HepG2 (cell line): ENCODE results near the gene PASD1. TPM values are rescaled to one million over a fixed set of nuclear protein-coding genes. Genes with fewer than 3 reads are reported as not detected.

ENCODE experiments used
- ATAC-seq: fragments of 200-7000 bp; cut with Tn5 transposase; 3 replicates; pipeline ENCODE4 v1.9.1; 2020; ENCODE audit warnings: mild to moderate bottlenecking, moderate library complexity
- BruUV-seq: library from RNA; stranded (reverse); fragments of 400-500 nt; replicated peaks from 2 replicates; lab custom pipeline; 2021; lab: Mats Ljungman, UMichigan
- CTCF ChIA-PET: fragments of 300-600 bp; formaldehyde crosslinking; extraction: SDS; loops from one replicate; lab custom pipeline; 2021; ENCODE audit warnings: low total read pairs, inconsistent platforms, low intra/inter-chr PET ratio; lab: Yijun Ruan, JAX
- POLR2A ChIA-PET: fragments of 350-600 bp; sonication (Branson Sonifier 250); formaldehyde crosslinking; loops from one replicate; lab custom pipeline; 2020; ENCODE audit warnings: antibody characterized with exemption, inconsistent platforms; lab: Yijun Ruan, JAX
- DNase-seq: peaks from one replicate; pipeline ENCODE4 v3.0.0-alpha.2; 2015; ENCODE audit warnings: low spot score
- FAIRE-seq: peaks from 3 replicates; lab custom pipeline; 2011; peaks lifted over from hg19 to GRCh38; lab: Jason Lieb, UNC
- H2AFZ ChIP-seq: one replicate; pipeline ENCODE4 v1.6.1; 2011; ENCODE audit warnings: low read length, inconsistent platforms
- H3K27ac ChIP-seq: fragments of 300-600 bp; 3 replicates; pipeline ENCODE4 v1.8.0; 2011; ENCODE audit warnings: mixed run types, mild to moderate bottlenecking, mixed read lengths, low read length, inconsistent platforms; ENCODE audit not compliant: insufficient read depth; ENCODE audit errors: extremely low read length
- H3K27me3 ChIP-seq, 2 experiments: fragments of 200-600 bp in 1 of 2; 2 replicates in 1 of 2; 3 replicates in 1 of 2; pipeline versions ENCODE4 v1.6.0 to v1.8.0; 2011; ENCODE audit warnings: low read length in 2 of 2, mild to moderate bottlenecking in 2 of 2, moderate library complexity in 2 of 2, inconsistent platforms in 1 of 2; ENCODE audit not compliant: insufficient read depth in 2 of 2, control insufficient read depth in 1 of 2
- H3K36me3 ChIP-seq, 2 experiments: fragments of 200-600 bp in 1 of 2; replicated peaks in 1 of 2; 2 replicates in 1 of 2; 3 replicates in 1 of 2; pipeline versions ENCODE4 v1.5.1 to v1.8.0; 2011; ENCODE audit warnings: low read length in 2 of 2, inconsistent platforms in 1 of 2; ENCODE audit not compliant: insufficient read depth in 2 of 2, control insufficient read depth in 1 of 2
- H3K4me1 ChIP-seq: 2 replicates; pipeline ENCODE4 v1.5.1; 2012; ENCODE audit warnings: low read length, inconsistent platforms; ENCODE audit not compliant: insufficient read depth
- H3K4me2 ChIP-seq: 2 replicates; pipeline ENCODE4 v1.6.0; 2011; ENCODE audit warnings: low read depth, low read length, inconsistent platforms
- H3K4me3 ChIP-seq, 3 experiments: fragments of 200-600 bp in 1 of 3; sonication (generic), shearing (Covaris generic) in 1 of 3; replicated peaks in 1 of 3; 2 replicates each; pipeline ENCODE4 v1.5.1; 2011 to 2016; ENCODE audit warnings: low read length in 3 of 3, inconsistent platforms in 2 of 3, low read depth in 2 of 3, mild to moderate bottlenecking in 2 of 3, control low read depth in 1 of 3, mixed read lengths in 1 of 3; ENCODE audit not compliant: insufficient read depth in 1 of 3
- H3K79me2 ChIP-seq: one replicate; pipeline ENCODE4 v1.6.1; 2011; ENCODE audit warnings: low read length, inconsistent platforms; ENCODE audit not compliant: insufficient read depth
- H3K9ac ChIP-seq: 2 replicates; pipeline ENCODE4 v1.6.0; 2011; ENCODE audit warnings: mild to moderate bottlenecking, low read depth, low read length, inconsistent platforms; ENCODE audit not compliant: insufficient read depth
- H3K9me3 ChIP-seq: 2 replicates; pipeline ENCODE4 v1.5.1; 2012; ENCODE audit warnings: mild to moderate bottlenecking, low read length
- H4K20me1 ChIP-seq: 2 replicates; pipeline ENCODE4 v1.6.0; 2011; ENCODE audit warnings: inconsistent platforms, mild to moderate bottlenecking, low read length, moderate library complexity; ENCODE audit not compliant: insufficient read depth
- CEBPG ChIP-seq: IDR thresholded peaks from 2 replicates; pipeline ENCODE4 v1.6.1; 2016
- POLR2A ChIP-seq, 2 experiments: IDR thresholded peaks; 2 replicates each; pipeline ENCODE4 v1.6.1; 2011; ENCODE audit warnings: low read depth in 2 of 2, low read length in 2 of 2, mild to moderate bottlenecking in 1 of 2, moderate library complexity in 1 of 2; ENCODE audit not compliant: insufficient read depth in 1 of 2
- POLR2AphosphoS5 ChIP-seq: IDR thresholded peaks from 2 replicates; pipeline ENCODE4 v1.6.1; 2012; ENCODE audit warnings: low read depth, low read length
- POLR2G ChIP-seq: fragments of 200-400 bp; formaldehyde crosslinking; IDR thresholded peaks from 2 replicates; pipeline ENCODE4 v1.6.1; 2018; ENCODE audit warnings: mild to moderate bottlenecking, low read depth, low read length, moderate library complexity
- TAF1 ChIP-seq: sonication (generic); formaldehyde crosslinking; IDR thresholded peaks from 2 replicates; pipeline ENCODE4 v1.4.0; 2020; ENCODE audit warnings: missing genetic modification reagents
- TP53 ChIP-seq: sonication (generic); formaldehyde crosslinking; conservative IDR thresholded peaks from 2 replicates; pipeline ENCODE4 v1.4.0; 2020; ENCODE audit warnings: missing genetic modification reagents
- WGBS: methylation state at CpG from one replicate; pipeline ENCODE4 v1.1.6; 2017; ENCODE audit warnings: low lambda C conversion rate; 5-methylcytosine and 5-hydroxymethylcytosine counted together
- in situ Hi-C: cut with HindIII; loops from 2 replicates; pipeline ENCODE4 v1.10.0; 2017; ENCODE audit warnings: low pct_unique_long_range_greater_than_20kb; ENCODE audit not compliant: extremely low pct_ligation_motif_present
- intact Hi-C: fragments of 100-400 bp; cut with micrococcal nuclease; formaldehyde crosslinking; loops from one replicate; pipeline ENCODE4 v1.10.0; 2022; ENCODE audit not compliant: unreplicated experiment
- polyA plus RNA-seq, 8 experiments: library from polyadenylated mRNA; depleted of rRNA in 3 of 8; stranded (reverse) in 7 of 8; unstranded in 1 of 8; fragments of >200 nt; fragmentation: Illumina TruSeq in 4 of 8; extraction: Trizol in 4 of 8; gene quantifications; 2 replicates each; pipeline versions ENCODE4 v1.2.1 to v1.2.3, GENCODE V29; 2011 to 2016; ENCODE audit warnings: low read depth in 4 of 8, missing spikeins in 1 of 8, mixed read lengths in 1 of 8; ENCODE audit not compliant: insufficient read depth in 1 of 8
- total RNA-seq, 5 experiments: library from RNA; depleted of rRNA; stranded (reverse); fragments of >200 nt; fragmentation: Illumina TruSeq; extraction: Trizol; gene quantifications; 2 replicates each; pipeline ENCODE4 v1.2.3, GENCODE V29; 2016; ENCODE audit warnings: low read depth in 1 of 5
- TF ChIP-seq, protein P1 (sequence below): IDR thresholded peaks from 2 replicates; pipeline ENCODE4 v1.6.1; 2016; ENCODE audit warnings: low read depth, borderline replicate concordance
- TF ChIP-seq, protein P2 (sequence below): IDR thresholded peaks from 2 replicates; pipeline ENCODE4 v1.6.1; 2016; ENCODE audit warnings: missing genetic modification reagents, missing compliant biosample characterization

The PASD1 gene
- total and polyA plus RNA-seq, 2 of the 13 experiments (the other 11 are each of a cell fraction or from before 2014, with no cell fraction given) = not detected

DNA sequence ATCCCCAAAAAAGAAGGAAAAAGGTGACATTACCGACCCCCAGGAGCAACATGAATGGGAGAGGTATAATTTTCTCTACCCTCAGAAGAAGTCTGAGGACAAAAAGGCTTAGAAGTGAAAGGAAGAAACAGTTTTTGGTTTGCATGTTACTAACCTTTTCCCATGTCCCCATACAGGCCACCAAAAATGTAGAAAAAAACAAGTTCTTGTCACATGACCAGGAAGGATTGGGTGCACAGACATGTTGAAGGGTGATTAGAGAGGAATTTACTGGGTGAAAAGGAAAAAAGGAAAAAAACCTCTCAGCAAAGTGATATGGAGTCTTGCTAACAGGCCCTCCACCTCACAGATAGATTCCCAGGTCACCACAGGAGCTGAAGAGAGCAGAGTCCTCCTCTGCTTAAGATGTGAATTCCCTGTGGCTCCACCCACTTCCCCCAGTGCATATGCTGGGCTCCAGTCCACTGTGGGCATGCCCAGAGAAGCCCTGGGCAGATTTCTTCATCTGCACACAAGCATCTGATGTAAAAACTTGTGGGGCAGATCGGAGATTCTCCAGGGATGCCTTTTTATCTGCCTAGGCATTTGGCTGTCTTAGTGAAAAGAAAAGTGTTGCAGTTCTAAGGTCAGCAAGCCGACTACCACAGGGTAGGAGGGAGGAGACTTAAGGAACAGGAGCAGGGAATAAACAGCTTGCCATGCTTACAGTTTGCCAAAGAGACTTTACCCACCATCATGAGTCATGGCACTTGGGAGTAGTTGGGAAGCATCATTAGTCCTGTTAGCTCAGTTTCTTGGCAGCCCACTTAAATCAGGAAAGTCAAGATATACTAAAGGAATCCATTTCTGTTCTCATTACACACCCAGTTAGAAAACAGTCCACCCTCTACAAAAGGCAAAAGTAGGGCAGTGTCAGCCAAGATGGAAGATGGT lies 25.0 kb upstream of the PASD1 start:
- H3K4me3 ChIP-seq = peak overlapping the region; percentile 69 to 84 (median 71)
- peaks cover 18% of the 10 kb centered on the region for H3K4me1 ChIP-seq
- 0% methylated on average over 1 of the region's 3 CpGs for WGBS
- ATAC-seq (peak; percentile 88), FAIRE-seq (peak; percentile 90)
- 0 out of 2 replicates have a peak, but pooled peaks cover 6% of the 10 kb centered on the region for H4K20me1 ChIP-seq
- H3K36me3 ChIP-seq = no peaks in the 10 kb centered on the region
- in situ Hi-C loops = no loop called here
- CTCF ChIA-PET = no interaction called here
- TF ChIP-seq POLR2A (IDR thresholded peaks at IDR 0.05; ENCODE audit: insufficient read depth in 1 of 2, low read depth in 2 of 2, low read length in 2 of 2) (peak; percentile 69 to 71; a peak in 3 of 4 replicates), POLR2G (peak; percentile 69), TP53 (peak; percentile 95), CEBPG (CRISPR knock-in tag) (no peak), TAF1 (0 out of 2 replicates have a peak, but pooled peaks have one; percentile 36), POLR2AphosphoS5 (peak; percentile 76)
- TF ChIP-seq, protein P1, sequence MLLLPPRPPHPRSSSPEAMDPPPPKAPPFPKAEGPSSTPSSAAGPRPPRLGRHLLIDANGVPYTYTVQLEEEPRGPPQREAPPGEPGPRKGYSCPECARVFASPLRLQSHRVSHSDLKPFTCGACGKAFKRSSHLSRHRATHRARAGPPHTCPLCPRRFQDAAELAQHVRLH = no peak
- TF ChIP-seq, protein P2, sequence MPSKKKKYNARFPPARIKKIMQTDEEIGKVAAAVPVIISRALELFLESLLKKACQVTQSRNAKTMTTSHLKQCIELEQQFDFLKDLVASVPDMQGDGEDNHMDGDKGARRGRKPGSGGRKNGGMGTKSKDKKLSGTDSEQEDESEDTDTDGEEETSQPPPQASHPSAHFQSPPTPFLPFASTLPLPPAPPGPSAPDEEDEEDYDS = peak; percentile 67; the same call in 1 of the 2 replicates
- TF ChIP-seq, all 625 proteins: peak for 6
- no peak overlapping the region for H2AFZ ChIP-seq
- POLR2A ChIA-PET = interaction anchor here (0.6 to 2.3 kb wide), 3 partner anchors 9 to 152 kb away, joined by 3 to 19 read pairs (median 12); partner anchors contain the start of gene VMA21
- peak overlapping the region; percentile 90 for H3K9ac ChIP-seq
- no peaks in the 10 kb centered on the region for H3K27me3 ChIP-seq
- H3K79me2 ChIP-seq = peaks cover 34% of the 10 kb centered on the region
- DNase-seq = peak; percentile 35
- H3K9me3 ChIP-seq = no peaks in the 10 kb centered on the region
- peak overlapping the region; percentile 66 for H3K4me2 ChIP-seq
- intact Hi-C loops = loop anchor here (10.0 kb wide), 1 partner anchor 436 kb away; the partner anchor contains the start of gene GABRE
- no TSS peak for BruUV-seq
- peak overlapping the region; percentile 89 for H3K27ac ChIP-seq
